ENCODE data around the gene EGLN3.

DNA sequence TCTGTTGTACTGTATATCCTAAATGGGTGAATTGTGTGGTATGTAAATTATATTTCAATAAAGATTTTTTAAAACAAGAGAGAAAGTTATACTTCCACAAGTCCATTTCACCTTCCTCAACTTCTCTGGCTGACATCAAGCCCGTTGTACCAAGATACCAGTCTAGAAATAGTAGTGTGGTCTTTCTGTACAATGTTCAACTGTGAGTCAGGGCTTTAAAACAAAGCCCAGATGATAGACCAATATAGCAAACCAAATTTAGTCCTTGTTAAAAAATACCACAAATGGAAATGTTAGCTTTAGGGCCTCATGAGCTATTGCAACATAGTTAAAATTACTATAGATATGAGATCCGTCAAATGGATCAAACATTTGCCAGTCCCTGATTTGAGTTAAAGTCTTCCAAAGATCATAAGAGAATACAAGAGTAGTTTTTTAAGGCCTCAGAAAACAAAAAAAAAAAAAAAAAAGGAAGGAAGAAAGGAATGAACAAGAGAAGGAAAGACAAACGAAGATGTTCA lies 49.0 kb upstream of the EGLN3 start:
- TF ChIP-seq POLR2AphosphoS5 (IDR thresholded peaks at IDR 0.05; ENCODE audit: borderline replicate concordance, low read depth, low read length), result no peak
- no peak for TF ChIP-seq EZH2 (IDR thresholded peaks at IDR 0.05)

All from SK-N-MC (cell line).